CD4-positive, alpha-beta memory T cell (primary cell): ENCODE data around the gene CLECL1. TPM values are rescaled to one million over a fixed set of nuclear protein-coding genes. Genes with fewer than 3 reads are reported as not detected.
"Not testable (repeated sequence)": the region's sequence is repeated elsewhere in the genome, so short reads cannot be mapped to it uniquely, and the experiment has no call there.

ENCODE experiments used
- CTCF ChIA-PET: fragments of 350-600 bp; sonication (Branson Sonifier 250); formaldehyde crosslinking; loops from one replicate; lab custom pipeline; 2021; ENCODE audit warnings: inconsistent platforms; ENCODE audit not compliant: partially characterized antibody; lab: Charles Lee
- POLR2A ChIA-PET: fragments of 350-600 bp; sonication (Branson Sonifier 250); formaldehyde crosslinking; loops from one replicate; lab custom pipeline; 2021; ENCODE audit not compliant: partially characterized antibody; lab: Charles Lee
- DNase-seq, 5 donors: peaks; one replicate each; pipeline versions ENCODE4 v3.0.0 to v3.0.0-alpha.2; 2020 to 2022; ENCODE audit warnings: mixed read lengths in 1 of 5
- H3K27ac ChIP-seq: one replicate; pipeline ENCODE4 v1.7.0; 2013; ENCODE audit warnings: low read depth, low read length
- H3K27me3 ChIP-seq: 2 replicates; pipeline ENCODE4 v1.7.0; 2013; ENCODE audit warnings: mild to moderate bottlenecking, low read length, moderate library complexity; ENCODE audit not compliant: insufficient read depth
- H3K36me3 ChIP-seq: 2 replicates; pipeline ENCODE4 v1.7.0; 2013; ENCODE audit warnings: mild to moderate bottlenecking, low read length, moderate library complexity; ENCODE audit not compliant: insufficient read depth
- H3K4me1 ChIP-seq: 2 replicates; pipeline ENCODE4 v1.7.0; 2013; ENCODE audit warnings: mild to moderate bottlenecking, low read length, moderate library complexity; ENCODE audit not compliant: insufficient read depth
- H3K4me3 ChIP-seq, 2 donors: one replicate each; pipeline ENCODE4 v1.7.0; 2013; ENCODE audit warnings: low read length in 2 of 2, mild to moderate bottlenecking in 1 of 2
- H3K9me3 ChIP-seq, 2 donors: one replicate each; pipeline ENCODE4 v1.7.0; 2013; ENCODE audit warnings: low read length in 2 of 2, control low read depth in 1 of 2; ENCODE audit not compliant: control insufficient read depth in 1 of 2
- H3K27ac Mint-ChIP-seq, 7 donors: one replicate each; pipeline ENCODE4 v1.8.0; 2020 to 2021; ENCODE audit warnings: mixed read lengths in 7 of 7, mild to moderate bottlenecking in 6 of 7, inconsistent platforms in 3 of 7, moderate library complexity in 3 of 7
- H3K27me3 Mint-ChIP-seq, 2 donors: one replicate each; pipeline ENCODE4 v1.8.0; 2020 to 2021; ENCODE audit warnings: mixed read lengths in 2 of 2
- H3K36me3 Mint-ChIP-seq, 2 donors: one replicate each; pipeline ENCODE4 v1.8.0; 2020 to 2021; ENCODE audit warnings: mixed read lengths in 2 of 2, inconsistent platforms in 1 of 2, mild to moderate bottlenecking in 1 of 2
- H3K4me1 Mint-ChIP-seq, 4 donors: one replicate each; pipeline ENCODE4 v1.8.0; 2020 to 2021; ENCODE audit warnings: mixed read lengths in 4 of 4, mild to moderate bottlenecking in 1 of 4
- H3K4me3 Mint-ChIP-seq, 8 donors: one replicate each; pipeline ENCODE4 v1.8.0; 2020 to 2021; ENCODE audit warnings: mixed read lengths in 8 of 8, mild to moderate bottlenecking in 7 of 8, moderate library complexity in 6 of 8, inconsistent platforms in 3 of 8
- H3K9me3 Mint-ChIP-seq, 8 donors: one replicate each; pipeline ENCODE4 v1.8.0; 2020 to 2021; ENCODE audit warnings: mixed read lengths in 8 of 8, mild to moderate bottlenecking in 5 of 8, inconsistent platforms in 3 of 8, moderate library complexity in 1 of 8
- intact Hi-C: fragments of 100-400 bp; cut with micrococcal nuclease; formaldehyde crosslinking; loops from one replicate; pipeline ENCODE4 v1.15.1; 2023
- polyA plus RNA-seq, 2 donors: library from polyadenylated mRNA; unstranded; fragments of 300-500 nt; fragmentation: Illumina TruSeq; gene quantifications; one replicate each; pipeline ENCODE4 v1.2.3, GENCODE V29; 2021
- total RNA-seq, 2 experiments: library from RNA; stranded (reverse); gene quantifications; one replicate each; pipeline ENCODE4 v1.2.3, GENCODE V29; 2021

CLECL1 gene
- total and polyA plus RNA-seq, 4 experiments from 2014 or later, result 4.3 to 8.6 (median 7.4) TPM

- H3K36me3 Mint-ChIP-seq, H3K9me3 Mint-ChIP-seq, H3K27me3 ChIP-seq, DNase-seq, H3K27me3 Mint-ChIP-seq, intact Hi-C loops, H3K27ac ChIP-seq, H3K36me3 ChIP-seq, H3K9me3 ChIP-seq, H3K4me3 ChIP-seq: not testable (repeated sequence)
- H3K4me1 Mint-ChIP-seq, result peaks cover 50 to 68% (median 60%) of the 10 kb centered on the region in 4 donors
- peak overlapping the region; percentile 67 to 96 (median 87) for H3K27ac Mint-ChIP-seq
- H3K4me3 Mint-ChIP-seq, result peak overlapping the region in 7 of 8 donors; percentile 4 to 81 (median 39)
- peaks cover 67% of the 10 kb centered on the region for H3K4me1 ChIP-seq
- ChIA-PET CTCF (interaction anchor here (1.1 to 2.7 kb wide), 4 partner anchors 9 to 59 kb away, joined by 4 to 7 read pairs (median 4); no protein-coding TSS in a partner anchor), POLR2A (interaction anchor here (0.7 to 1.3 kb wide), 6 partner anchors 20 to 88 kb away, joined by 3 to 6 read pairs (median 4); no protein-coding TSS in a partner anchor)
These were observed 6.0 kb upstream of the CLECL1 start for GRCh38 chr12:9738905-9739304.

- H3K27me3 Mint-ChIP-seq, result no peaks in the 10 kb centered on the region
- Histone ChIP-seq H3K27ac (peak overlapping the region; percentile 41), H3K4me3 (no peak overlapping the region), H3K4me1 (peaks cover 62% of the 10 kb centered on the region), H3K27me3 (no peaks in the 10 kb centered on the region), H3K36me3 (no peaks in the 10 kb centered on the region), H3K9me3 (no peaks in the 10 kb centered on the region)
- H3K27ac Mint-ChIP-seq, result peak overlapping the region; percentile 68 to 96 (median 92)
- peak in 3 of 5 donors; percentile 38 to 41 (median 40) for DNase-seq
- peak overlapping the region; percentile 31 to 81 (median 62) for H3K4me3 Mint-ChIP-seq
- ChIA-PET CTCF (interaction anchor here (0.8 to 1.4 kb wide), 3 partner anchors 61 to 405 kb away, joined by 3 to 4 read pairs (median 4); no protein-coding TSS in a partner anchor), POLR2A (interaction anchor here (0.8 to 1.4 kb wide), 7 partner anchors 15 to 90 kb away, joined by 3 to 6 read pairs (median 4); partner anchors contain the start of genes CD69 and CLEC2D)
- intact Hi-C loops, result no loop called here
- peaks cover 44 to 63% (median 54%) of the 10 kb centered on the region in 4 donors for H3K4me1 Mint-ChIP-seq
- H3K36me3 Mint-ChIP-seq, result no peaks in the 10 kb centered on the region
- H3K9me3 Mint-ChIP-seq, result peaks cover 0 to 2% (median 0%) of the 10 kb centered on the region in 8 donors
These were observed 4.2 kb upstream of the CLECL1 start for GRCh38 chr12:9736936-9737705.

- Histone ChIP-seq H3K27me3 (no peaks in the 10 kb centered on the region), H3K4me1 (peaks cover 56% of the 10 kb centered on the region), H3K36me3 (no peaks in the 10 kb centered on the region), H3K4me3 (no peak overlapping the region), H3K9me3 (no peaks in the 10 kb centered on the region), H3K27ac (no peak overlapping the region)
- Mint-ChIP-seq H3K36me3 (no peaks in the 10 kb centered on the region), H3K9me3 (peaks cover 0 to 2% (median 0%) of the 10 kb centered on the region in 8 donors), H3K4me3 (no peak overlapping the region), H3K27ac (no peak overlapping the region), H3K27me3 (no peaks in the 10 kb centered on the region), H3K4me1 (peaks cover 35 to 63% (median 43%) of the 10 kb centered on the region in 4 donors)
- DNase-seq, result no peak
- POLR2A ChIA-PET, result interaction anchor here (0.9 kb wide), 1 partner anchor 88 kb away, joined by 3 read pairs; no protein-coding TSS in a partner anchor
- CTCF ChIA-PET, result interaction anchor here (1.7 kb wide), 1 partner anchor 15 kb away, joined by 6 read pairs; no protein-coding TSS in a partner anchor
- intact Hi-C loops, result no loop called here
These were observed 2.7 kb upstream of the CLECL1 start for GRCh38 chr12:9735601-9736000.

- H3K9me3 Mint-ChIP-seq, result peaks cover 0 to 2% (median 0%) of the 10 kb centered on the region in 8 donors
- H3K27ac Mint-ChIP-seq, result peak overlapping the region in 6 of 7 donors; percentile 65 to 88 (median 78)
- ChIA-PET CTCF (interaction anchor here (0.5 to 2.6 kb wide), 2 partner anchors 11 to 1075 kb away, joined by 3 to 10 read pairs; no protein-coding TSS in a partner anchor), POLR2A (interaction anchor here (1.0 to 4.9 kb wide), 3 partner anchors 10 to 71 kb away, joined by 4 to 36 read pairs (median 4); no protein-coding TSS in a partner anchor)
- no peak overlapping the region for H3K4me3 ChIP-seq
- H3K27me3 ChIP-seq, result no peaks in the 10 kb centered on the region
- intact Hi-C loops, result no loop called here
- H3K27ac ChIP-seq, result no peak overlapping the region
- H3K9me3 ChIP-seq, result no peaks in the 10 kb centered on the region
- no peaks in the 10 kb centered on the region for H3K36me3 Mint-ChIP-seq
- peaks cover 26% of the 10 kb centered on the region for H3K4me1 ChIP-seq
- no peaks in the 10 kb centered on the region for H3K27me3 Mint-ChIP-seq
- no peak for DNase-seq
- H3K4me3 Mint-ChIP-seq, result peak overlapping the region; percentile 54 to 88 (median 68)
- peaks cover 16 to 50% (median 18%) of the 10 kb centered on the region in 4 donors for H3K4me1 Mint-ChIP-seq
- no peaks in the 10 kb centered on the region for H3K36me3 ChIP-seq
These were observed 1.1 kb downstream of the CLECL1 start for GRCh38 chr12:9731797-9732196.

- Histone ChIP-seq H3K4me1 (peaks cover 22% of the 10 kb centered on the region), H3K27ac (no peak overlapping the region), H3K27me3 (no peaks in the 10 kb centered on the region), H3K4me3 (no peak overlapping the region), H3K36me3 (no peaks in the 10 kb centered on the region), H3K9me3 (no peaks in the 10 kb centered on the region)
- Mint-ChIP-seq H3K4me3 (peak overlapping the region; percentile 54 to 88 (median 62)), H3K4me1 (peaks cover 13 to 46% (median 15%) of the 10 kb centered on the region in 4 donors), H3K27ac (peak overlapping the region; percentile 31 to 88 (median 71)), H3K9me3 (peaks cover 0 to 2% (median 0%) of the 10 kb centered on the region in 8 donors), H3K36me3 (no peaks in the 10 kb centered on the region), H3K27me3 (no peaks in the 10 kb centered on the region)
- ChIA-PET POLR2A (interaction anchor here (1.0 to 4.9 kb wide), 3 partner anchors 11 to 70 kb away, joined by 4 to 36 read pairs (median 4); no protein-coding TSS in a partner anchor), CTCF (interaction anchor here (0.9 to 2.5 kb wide), 2 partner anchors 11 to 40 kb away, joined by 3 to 16 read pairs; no protein-coding TSS in a partner anchor)
- intact Hi-C loops, result no loop called here
- no peak for DNase-seq
These were observed 1.5 kb downstream of the CLECL1 start for GRCh38 chr12:9731393-9731792.

- ChIA-PET POLR2A (interaction anchor here (1.1 to 4.9 kb wide), 5 partner anchors 12 to 83 kb away, joined by 3 to 36 read pairs (median 7); no protein-coding TSS in a partner anchor), CTCF (interaction anchor here (0.9 to 2.5 kb wide), 4 partner anchors 12 to 41 kb away, joined by 3 to 16 read pairs (median 4); no protein-coding TSS in a partner anchor)
- peaks cover 10 to 40% (median 11%) of the 10 kb centered on the region in 4 donors for H3K4me1 Mint-ChIP-seq
- H3K9me3 Mint-ChIP-seq, result peaks cover 0 to 2% (median 0%) of the 10 kb centered on the region in 8 donors
- peak overlapping the region in 3 of 7 donors; percentile 65 to 84 (median 71) for H3K27ac Mint-ChIP-seq
- peaks cover 0 to under 1% of the 10 kb centered on the region in 2 donors for H3K27me3 Mint-ChIP-seq
- no peak overlapping the region for H3K4me3 ChIP-seq
- H3K9me3 ChIP-seq, result no peaks in the 10 kb centered on the region
- intact Hi-C loops, result no loop called here
- peak overlapping the region in 3 of 8 donors; percentile 21 to 72 (median 36) for H3K4me3 Mint-ChIP-seq
- peaks cover 19% of the 10 kb centered on the region for H3K4me1 ChIP-seq
- H3K36me3 Mint-ChIP-seq, result no peaks in the 10 kb centered on the region
- H3K36me3 ChIP-seq, result no peaks in the 10 kb centered on the region
- H3K27me3 ChIP-seq, result no peaks in the 10 kb centered on the region
- peak overlapping the region; percentile 21 for H3K27ac ChIP-seq
- no peak for DNase-seq
These were observed 2.3 kb downstream of the CLECL1 start for GRCh38 chr12:9730591-9730990.
